ENCODE results near the gene LPXN. TPM values are rescaled to one million over a fixed set of nuclear protein-coding genes. Genes with fewer than 3 reads are reported as not detected.

The LPXN gene
- total and polyA plus RNA-seq, 3 donors from 2014 or later, result 14.5 to 17.3 (median 15.8) TPM

- 0 to 1% methylated on average over 31 to 33 of the region's 33 CpGs for WGBS, 2 donors
- no peaks in the 10 kb centered on the region for H3K36me3 ChIP-seq (ENCODE audit: low read depth, missing control alignments)
- H3K4me1 ChIP-seq, result peaks cover 31% of the 10 kb centered on the region
- intact Hi-C loops (cut with DNase I; ENCODE audit: low total_unique reads), result no loop called here
- no peak for TF ChIP-seq POLR2A (IDR thresholded peaks at IDR 0.05)
- TF ChIP-seq CTCF (IDR thresholded peaks at IDR 0.05), result no peak
- H3K27ac ChIP-seq, result peak overlapping the region; percentile 99 to 100
- peak overlapping the region; percentile 95 to 100 for H3K4me3 ChIP-seq
- DNase-seq, result peak; percentile 95
- no peaks in the 10 kb centered on the region for H3K9me3 ChIP-seq
- no peaks in the 10 kb centered on the region for H3K27me3 ChIP-seq
Measured at GRCh38 chr11:58578136-58578634, 2.5 kb upstream of the LPXN start.

GRCh38 chr11:58577555-58578135 is 2.0 kb upstream of the LPXN start:
- WGBS, 2 donors, result 0 to 2% methylated on average over 16 to 21 of the region's 21 CpGs
- Histone ChIP-seq H3K27ac (peak overlapping the region; percentile 99 to 100), H3K9me3 (no peaks in the 10 kb centered on the region), H3K4me3 (peak overlapping the region; percentile 95 to 100), H3K4me1 (peaks cover 31% of the 10 kb centered on the region), H3K36me3 (ENCODE audit: low read depth, missing control alignments) (no peaks in the 10 kb centered on the region), H3K27me3 (no peaks in the 10 kb centered on the region)
- TF ChIP-seq POLR2A (IDR thresholded peaks at IDR 0.05) (peak; percentile 57), CTCF (IDR thresholded peaks at IDR 0.05) (no peak)
- intact Hi-C loops (cut with DNase I; ENCODE audit: low total_unique reads), result no loop called here
- DNase-seq, result peak; percentile 63

GRCh38 chr11:58576887-58577471 is 1.3 kb upstream of the LPXN start:
- DNase-seq, result no peak
- Histone ChIP-seq H3K4me3 (peak overlapping the region; percentile 95 to 100), H3K9me3 (no peaks in the 10 kb centered on the region), H3K4me1 (peaks cover 30% of the 10 kb centered on the region), H3K27me3 (no peaks in the 10 kb centered on the region), H3K36me3 (ENCODE audit: low read depth, missing control alignments) (no peaks in the 10 kb centered on the region), H3K27ac (peak overlapping the region; percentile 99 to 100)
- intact Hi-C loops (cut with DNase I; ENCODE audit: low total_unique reads), result no loop called here
- 14 to 18% methylated on average over 4 of the region's 4 CpGs for WGBS, 2 donors
- TF ChIP-seq CTCF (IDR thresholded peaks at IDR 0.05), result peak; percentile 20 to 48 (median 41)
- no peak for TF ChIP-seq POLR2A (IDR thresholded peaks at IDR 0.05)

- intact Hi-C loops (cut with DNase I; ENCODE audit: low total_unique reads), result no loop called here
- H3K27me3 ChIP-seq, result no peaks in the 10 kb centered on the region
- H3K36me3 ChIP-seq (ENCODE audit: low read depth, missing control alignments), result no peaks in the 10 kb centered on the region
- DNase-seq, result no peak
- H3K4me1 ChIP-seq, result peaks cover 17% of the 10 kb centered on the region
- H3K9me3 ChIP-seq, result no peaks in the 10 kb centered on the region
- H3K27ac ChIP-seq, result peak overlapping the region in 1 of 2 donors; percentile 57
- no peak overlapping the region for H3K4me3 ChIP-seq
- TF ChIP-seq POLR2A (IDR thresholded peaks at IDR 0.05) (no peak), CTCF (IDR thresholded peaks at IDR 0.05) (no peak)
Measured at GRCh38 chr11:58574881-58575280, 775 bp downstream of the LPXN start.
